Ishikawa (cell line): Measurements from ENCODE around the gene VSX1.
A peak's percentile ranks its signal among the peaks of the same experiment; 100 is the strongest.

Experiments
- CEBPB ChIP-seq: IDR thresholded peaks from 2 replicates; pipeline ENCODE4 v1.6.1; 2012
- CREB1 ChIP-seq: IDR thresholded peaks from 2 replicates; pipeline ENCODE4 v1.6.1; 2012; ENCODE audit warnings: low read depth
- EGR1 ChIP-seq: IDR thresholded peaks from 2 replicates; pipeline ENCODE4 v1.6.1; 2012
- EP300 ChIP-seq: IDR thresholded peaks from 2 replicates; pipeline ENCODE4 v1.6.1; 2012; ENCODE audit warnings: borderline replicate concordance
- FOXM1 ChIP-seq: IDR thresholded peaks from 2 replicates; pipeline ENCODE4 v1.6.1; 2012; ENCODE audit warnings: low read depth, borderline replicate concordance
- NFIC ChIP-seq: IDR thresholded peaks from 2 replicates; pipeline ENCODE4 v1.6.1; 2012
- RAD21 ChIP-seq: IDR thresholded peaks from 2 replicates; pipeline ENCODE4 v1.6.1; 2012; ENCODE audit warnings: low read depth
- TAF1 ChIP-seq: IDR thresholded peaks from 2 replicates; pipeline ENCODE4 v1.6.1; 2012; ENCODE audit warnings: low read depth, mild to moderate bottlenecking
- TCF12 ChIP-seq: IDR thresholded peaks from 2 replicates; pipeline ENCODE4 v1.6.1; 2012; ENCODE audit warnings: low read depth
- TEAD4 ChIP-seq: IDR thresholded peaks from 2 replicates; pipeline ENCODE4 v1.6.1; 2012
- YY1 ChIP-seq: IDR thresholded peaks from 2 replicates; pipeline ENCODE4 v1.6.1; 2012; ENCODE audit warnings: low read depth
- ZBTB7A ChIP-seq: IDR thresholded peaks from 2 replicates; pipeline ENCODE4 v1.6.1; 2012; ENCODE audit warnings: low read depth
- TF ChIP-seq, protein P1 (sequence below): IDR thresholded peaks from 2 replicates; pipeline ENCODE4 v1.6.1; 2012
- TF ChIP-seq, protein P2 (sequence below): IDR thresholded peaks from 2 replicates; pipeline ENCODE4 v1.6.1; 2012
- TF ChIP-seq, protein P3 (sequence below): IDR thresholded peaks from 2 replicates; pipeline ENCODE4 v1.6.1; 2012; ENCODE audit warnings: low read depth, mild to moderate bottlenecking

Gene VSX1

DNA sequence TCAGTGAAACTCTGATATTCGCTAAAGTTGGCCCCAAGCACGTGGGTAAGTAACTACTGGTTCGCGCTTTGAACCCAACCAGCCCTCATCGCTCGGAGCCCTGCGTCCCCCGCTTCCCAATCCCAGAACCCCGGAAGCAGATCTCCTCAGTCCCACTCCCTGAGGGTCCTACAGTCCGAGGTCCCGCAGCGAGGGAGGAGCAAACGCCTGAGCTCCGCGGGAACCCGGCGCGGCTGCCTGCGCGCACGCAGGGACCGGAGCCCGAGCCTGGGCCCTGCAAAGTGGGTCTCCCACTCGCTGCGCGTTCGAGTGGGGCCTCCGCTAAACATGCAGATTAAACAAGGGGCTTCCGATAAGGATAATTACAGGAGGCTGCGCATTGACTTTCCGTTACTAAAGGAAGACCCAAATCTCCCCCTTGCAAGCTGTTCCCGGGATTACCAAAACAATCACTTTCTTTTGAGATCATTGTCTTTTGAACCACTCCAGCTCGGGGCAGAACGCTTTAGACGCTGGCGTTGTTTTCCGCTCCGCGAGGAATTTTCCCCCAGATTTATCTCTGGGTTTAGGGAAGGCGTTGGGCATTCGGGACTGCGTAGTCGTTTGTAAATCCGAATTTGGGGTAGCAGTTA is 1.3 kb upstream of the VSX1 start:
- TF ChIP-seq, protein P1, sequence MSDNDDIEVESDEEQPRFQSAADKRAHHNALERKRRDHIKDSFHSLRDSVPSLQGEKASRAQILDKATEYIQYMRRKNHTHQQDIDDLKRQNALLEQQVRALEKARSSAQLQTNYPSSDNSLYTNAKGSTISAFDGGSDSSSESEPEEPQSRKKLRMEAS = no peak
- TF ChIP-seq FOXM1 (no peak), TCF12 (no peak)

DNA sequence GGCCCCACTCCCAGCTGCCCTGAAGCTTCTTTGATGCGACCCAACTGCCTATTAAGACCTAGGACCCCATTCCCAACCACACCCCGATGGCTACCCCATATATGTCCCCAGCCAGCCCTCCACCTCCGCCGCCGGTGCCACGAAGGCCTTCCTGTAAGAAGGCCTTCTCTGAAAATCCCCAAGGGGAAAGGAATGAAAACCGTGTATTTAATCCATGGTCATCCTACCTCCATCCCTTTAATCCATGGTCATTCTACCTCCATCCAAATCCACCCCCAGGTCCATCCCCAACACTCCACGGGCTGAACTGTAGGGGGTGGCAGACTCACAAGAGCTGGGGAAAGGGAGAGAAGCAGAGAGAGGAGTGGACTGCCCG is 545 bp upstream of the VSX1 start:
- TF ChIP-seq EP300 = no peak
- no peak for TF ChIP-seq NFIC
- TF ChIP-seq, protein P2, sequence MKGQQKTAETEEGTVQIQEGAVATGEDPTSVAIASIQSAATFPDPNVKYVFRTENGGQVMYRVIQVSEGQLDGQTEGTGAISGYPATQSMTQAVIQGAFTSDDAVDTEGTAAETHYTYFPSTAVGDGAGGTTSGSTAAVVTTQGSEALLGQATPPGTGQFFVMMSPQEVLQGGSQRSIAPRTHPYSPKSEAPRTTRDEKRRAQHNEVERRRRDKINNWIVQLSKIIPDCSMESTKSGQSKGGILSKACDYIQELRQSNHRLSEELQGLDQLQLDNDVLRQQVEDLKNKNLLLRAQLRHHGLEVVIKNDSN = no peak
- TF ChIP-seq TAF1 = no peak
- TF ChIP-seq CREB1 = no peak
- TF ChIP-seq CEBPB = no peak
- no peak for TF ChIP-seq ZBTB7A
- TF ChIP-seq TEAD4 = no peak
- TF ChIP-seq FOXM1 = no peak
- TF ChIP-seq, protein P3, sequence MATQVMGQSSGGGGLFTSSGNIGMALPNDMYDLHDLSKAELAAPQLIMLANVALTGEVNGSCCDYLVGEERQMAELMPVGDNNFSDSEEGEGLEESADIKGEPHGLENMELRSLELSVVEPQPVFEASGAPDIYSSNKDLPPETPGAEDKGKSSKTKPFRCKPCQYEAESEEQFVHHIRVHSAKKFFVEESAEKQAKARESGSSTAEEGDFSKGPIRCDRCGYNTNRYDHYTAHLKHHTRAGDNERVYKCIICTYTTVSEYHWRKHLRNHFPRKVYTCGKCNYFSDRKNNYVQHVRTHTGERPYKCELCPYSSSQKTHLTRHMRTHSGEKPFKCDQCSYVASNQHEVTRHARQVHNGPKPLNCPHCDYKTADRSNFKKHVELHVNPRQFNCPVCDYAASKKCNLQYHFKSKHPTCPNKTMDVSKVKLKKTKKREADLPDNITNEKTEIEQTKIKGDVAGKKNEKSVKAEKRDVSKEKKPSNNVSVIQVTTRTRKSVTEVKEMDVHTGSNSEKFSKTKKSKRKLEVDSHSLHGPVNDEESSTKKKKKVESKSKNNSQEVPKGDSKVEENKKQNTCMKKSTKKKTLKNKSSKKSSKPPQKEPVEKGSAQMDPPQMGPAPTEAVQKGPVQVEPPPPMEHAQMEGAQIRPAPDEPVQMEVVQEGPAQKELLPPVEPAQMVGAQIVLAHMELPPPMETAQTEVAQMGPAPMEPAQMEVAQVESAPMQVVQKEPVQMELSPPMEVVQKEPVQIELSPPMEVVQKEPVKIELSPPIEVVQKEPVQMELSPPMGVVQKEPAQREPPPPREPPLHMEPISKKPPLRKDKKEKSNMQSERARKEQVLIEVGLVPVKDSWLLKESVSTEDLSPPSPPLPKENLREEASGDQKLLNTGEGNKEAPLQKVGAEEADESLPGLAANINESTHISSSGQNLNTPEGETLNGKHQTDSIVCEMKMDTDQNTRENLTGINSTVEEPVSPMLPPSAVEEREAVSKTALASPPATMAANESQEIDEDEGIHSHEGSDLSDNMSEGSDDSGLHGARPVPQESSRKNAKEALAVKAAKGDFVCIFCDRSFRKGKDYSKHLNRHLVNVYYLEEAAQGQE = no peak
- TF ChIP-seq TCF12 = no peak
- TF ChIP-seq, protein P1 = no peak

DNA sequence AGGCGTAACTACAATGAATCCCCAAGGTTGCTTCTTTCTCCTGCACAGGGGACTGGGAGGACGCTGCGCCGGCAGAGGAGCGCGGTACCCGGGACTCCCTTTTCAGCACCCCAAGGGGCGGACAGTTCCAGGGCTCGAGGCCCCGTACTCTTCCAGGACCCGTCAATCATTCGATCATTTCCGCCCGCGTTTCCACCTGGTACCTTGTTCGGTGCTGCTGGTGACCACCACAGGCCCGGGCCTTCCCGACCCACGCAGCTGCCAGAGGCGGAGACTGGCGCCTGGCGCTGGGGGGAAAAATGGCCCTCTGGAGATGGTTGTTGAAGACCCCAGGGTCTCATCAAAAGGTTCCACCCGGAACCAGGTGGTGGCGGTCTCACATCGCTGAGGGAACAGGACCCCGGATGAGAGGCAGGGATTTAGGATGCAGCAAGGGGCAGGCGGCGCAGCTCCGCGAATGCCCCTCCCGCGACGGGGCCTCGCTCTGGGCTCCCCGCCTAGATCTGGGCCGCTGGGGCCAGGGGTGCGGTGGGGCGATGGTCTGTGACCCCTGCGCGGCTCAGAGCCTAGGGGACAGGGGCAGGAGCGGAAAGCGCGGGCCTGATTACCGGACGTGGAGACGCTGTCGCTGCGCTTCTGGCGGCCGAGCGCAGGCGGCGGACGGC is 744 bp downstream of the VSX1 start:
- TF ChIP-seq, protein P3 = peak; percentile 92
- TF ChIP-seq EGR1 = no peak

DNA sequence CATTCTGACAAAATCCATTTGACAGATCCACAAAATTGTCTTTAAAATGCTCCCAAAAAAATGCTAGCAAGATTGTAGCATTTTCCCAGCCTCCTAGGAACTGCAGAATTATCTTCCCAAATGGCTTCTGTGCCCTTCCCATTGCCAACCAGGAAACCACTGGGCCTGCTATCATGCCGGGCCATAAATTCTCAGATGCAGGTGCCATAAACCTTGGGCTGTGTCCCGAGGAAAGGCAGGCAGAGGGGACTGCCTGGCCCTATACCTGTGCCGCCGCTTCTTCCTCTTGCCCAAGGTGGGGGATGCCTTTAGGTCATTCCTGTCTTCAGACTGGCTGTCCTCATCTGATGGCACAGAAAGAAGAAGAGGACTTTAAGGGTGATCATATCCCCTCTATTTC is 2.8 kb downstream of the VSX1 start:
- TF ChIP-seq RAD21 (no peak), EP300 (no peak), CREB1 (no peak), ZBTB7A (no peak), TCF12 (no peak), FOXM1 (no peak), TAF1 (no peak), TEAD4 (no peak), NFIC (no peak), EGR1 (no peak), YY1 (no peak), CEBPB (no peak)
- TF ChIP-seq, protein P1 = no peak
- TF ChIP-seq, protein P2 = no peak
- TF ChIP-seq, protein P3 = no peak

DNA sequence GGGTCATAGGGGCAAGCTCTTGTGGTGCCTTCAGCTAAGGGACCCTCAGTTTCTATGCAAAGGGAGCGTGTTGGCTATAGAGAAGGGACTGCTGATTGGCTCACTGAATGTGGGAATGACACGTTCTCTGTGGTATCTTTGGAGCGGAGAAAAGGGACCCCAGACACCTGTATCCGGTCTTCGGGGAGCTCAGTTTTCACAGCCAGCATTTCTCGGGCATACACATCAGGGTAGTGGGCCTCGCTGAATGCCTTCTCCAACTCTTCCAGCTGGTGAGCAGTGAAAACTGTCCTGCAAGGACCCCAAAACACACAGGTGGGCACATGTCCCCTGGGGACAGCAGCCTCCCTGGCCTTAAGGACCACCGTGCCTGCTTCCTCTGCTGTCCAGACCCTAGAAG is 3.3 kb downstream of the VSX1 start:
- TF ChIP-seq FOXM1 = no peak
- TF ChIP-seq, protein P1 = no peak
- TF ChIP-seq EGR1 = no peak
- no peak for TF ChIP-seq CREB1
- no peak for TF ChIP-seq TAF1
- no peak for TF ChIP-seq NFIC
- TF ChIP-seq RAD21 = no peak
